H1 (cell line): ENCODE results near the gene AMN1. TPM values are rescaled to one million over a fixed set of nuclear protein-coding genes. Genes with fewer than 3 reads are reported as not detected.

Experiments used
- CTCF ChIA-PET: fragments of 300-600 bp; sonication (Branson Sonifier 250); formaldehyde crosslinking; loops from one replicate; lab custom pipeline; 2021; ENCODE audit not compliant: partially characterized antibody; lab: Charles Lee
- POLR2A ChIA-PET: fragments of 300-600 bp; sonication (Branson Sonifier 250); formaldehyde crosslinking; loops from one replicate; lab custom pipeline; 2021; ENCODE audit warnings: inconsistent platforms; ENCODE audit not compliant: partially characterized antibody; lab: Charles Lee
- DNase-seq, 2 experiments: peaks; one replicate each; pipeline versions ENCODE4 v3.0.0 to v3.0.0-alpha.2; 2010 to 2022; ENCODE audit warnings: low spot score in 2 of 2, low read depth in 1 of 2, mixed read lengths in 1 of 2
- FAIRE-seq: peaks from 2 replicates; lab custom pipeline; 2011; peaks lifted over from hg19 to GRCh38; lab: Jason Lieb, UNC
- H2AFZ ChIP-seq: 2 replicates; pipeline ENCODE4 v1.8.1; 2012; ENCODE audit warnings: low read length, inconsistent platforms
- H2AK5ac ChIP-seq: 2 replicates; pipeline ENCODE4 v1.6.1; 2013; ENCODE audit warnings: low read depth, low read length
- H2BK120ac ChIP-seq: replicated peaks from 2 replicates; pipeline ENCODE3; 2013; ENCODE audit warnings: low read depth, low read length, inconsistent platforms
- H2BK12ac ChIP-seq: 2 replicates; pipeline ENCODE4 v1.6.1; 2013; ENCODE audit warnings: low read depth, low read length
- H2BK15ac ChIP-seq: 2 replicates; pipeline ENCODE4 v1.6.1; 2013; ENCODE audit warnings: low read length
- H2BK20ac ChIP-seq: 2 replicates; pipeline ENCODE4 v1.6.1; 2013; ENCODE audit warnings: low read length
- H2BK5ac ChIP-seq: 2 replicates; pipeline ENCODE4 v1.6.1; 2013; ENCODE audit warnings: low read depth, low read length
- H3K14ac ChIP-seq: 2 replicates; pipeline ENCODE4 v1.6.1; 2013; ENCODE audit warnings: inconsistent platforms; ENCODE audit not compliant: insufficient read length
- H3K18ac ChIP-seq: 2 replicates; pipeline ENCODE4 v1.6.1; 2013; ENCODE audit warnings: low read length; ENCODE audit errors: extremely low read depth
- H3K23ac ChIP-seq: 2 replicates; pipeline ENCODE4 v1.6.1; 2013; ENCODE audit warnings: inconsistent platforms; ENCODE audit not compliant: insufficient read length
- H3K23me2 ChIP-seq: 2 replicates; pipeline ENCODE4 v1.6.1; 2013; ENCODE audit warnings: low read depth, low read length
- H3K27ac ChIP-seq: 2 replicates; pipeline ENCODE4 v1.6.1; 2011; ENCODE audit warnings: low read depth, low read length, inconsistent platforms
- H3K27me3 ChIP-seq, 4 experiments: replicated peaks in 1 of 4; 1 replicate in 1 of 4; 2 replicates in 3 of 4; pipeline versions ENCODE4 v1.6.1 to v1.8.1; 2011 to 2013; ENCODE audit warnings: low read length in 3 of 4, mild to moderate bottlenecking in 3 of 4, inconsistent platforms in 2 of 4, mixed read lengths in 2 of 4, moderate library complexity in 1 of 4; ENCODE audit not compliant: control insufficient read depth in 3 of 4, insufficient read depth in 3 of 4; ENCODE audit errors: extremely low read depth in 1 of 4
- H3K36me3 ChIP-seq, 4 experiments: 2 replicates each; pipeline versions ENCODE4 v1.6.1 to v1.8.1; 2011 to 2013; ENCODE audit warnings: mild to moderate bottlenecking in 4 of 4, low read length in 3 of 4, moderate library complexity in 2 of 4, control low read depth in 1 of 4, inconsistent platforms in 1 of 4; ENCODE audit not compliant: insufficient read depth in 4 of 4, control insufficient read depth in 2 of 4
- H3K4ac ChIP-seq: replicated peaks from 2 replicates; pipeline ENCODE3; 2013; ENCODE audit warnings: low read length, low read depth, mixed read lengths, inconsistent platforms; ENCODE audit not compliant: insufficient read length
- H3K4me1 ChIP-seq, 4 experiments: replicated peaks in 1 of 4; 1 replicate in 1 of 4; 2 replicates in 3 of 4; pipeline versions ENCODE4 v1.6.1 to v1.8.1; 2011 to 2013; ENCODE audit warnings: low read length in 3 of 4, inconsistent platforms in 2 of 4, mixed read lengths in 1 of 4; ENCODE audit not compliant: insufficient read depth in 4 of 4, control insufficient read depth in 3 of 4
- H3K4me2 ChIP-seq, 2 experiments: 2 replicates each; pipeline versions ENCODE4 v1.6.1 to v1.8.1; 2011 to 2013; ENCODE audit warnings: low read depth in 2 of 2, low read length in 2 of 2, control low read depth in 1 of 2, inconsistent platforms in 1 of 2, mild to moderate bottlenecking in 1 of 2; ENCODE audit not compliant: insufficient read depth in 1 of 2
- H3K4me3 ChIP-seq, 4 experiments: fragments of 200-600, 300-600 bp in 1 of 4; sonication (generic), shearing (Covaris generic), sonication (Bioruptor Twin) in 1 of 4; 2 replicates each; pipeline versions ENCODE4 v1.5.1 to v1.8.1; 2011 to 2016; ENCODE audit warnings: low read length in 4 of 4, low read depth in 3 of 4, control low read depth in 2 of 4, inconsistent platforms in 2 of 4, mild to moderate bottlenecking in 2 of 4, mixed read lengths in 1 of 4, moderate library complexity in 1 of 4; ENCODE audit not compliant: insufficient read depth in 2 of 4; ENCODE audit errors: extremely low read depth in 1 of 4
- H3K56ac ChIP-seq: replicated peaks from 2 replicates; pipeline ENCODE3; 2013; ENCODE audit warnings: low read depth, mild to moderate bottlenecking, mixed read lengths, low read length, inconsistent platforms; ENCODE audit not compliant: insufficient read length
- H3K79me1 ChIP-seq: 2 replicates; pipeline ENCODE4 v1.6.1; 2013; ENCODE audit warnings: low read depth, low read length, control low read depth
- H3K79me2 ChIP-seq, 2 experiments: 2 replicates each; pipeline versions ENCODE4 v1.6.1 to v1.8.1; 2012 to 2013; ENCODE audit warnings: low read length in 2 of 2, mild to moderate bottlenecking in 2 of 2, inconsistent platforms in 1 of 2; ENCODE audit not compliant: insufficient read depth in 2 of 2, control insufficient read depth in 1 of 2
- H3K9ac ChIP-seq, 4 experiments: replicated peaks in 1 of 4; 1 replicate in 1 of 4; 2 replicates in 3 of 4; pipeline versions ENCODE4 v1.6.1 to v1.8.1; 2011 to 2013; ENCODE audit warnings: low read depth in 3 of 4, low read length in 3 of 4, control low read depth in 2 of 4, mild to moderate bottlenecking in 2 of 4, moderate library complexity in 2 of 4, inconsistent platforms in 1 of 4; ENCODE audit errors: extremely low read depth in 1 of 4
- H3K9me3 ChIP-seq, 2 experiments: 2 replicates each; pipeline versions ENCODE4 v1.6.1 to v1.8.1; 2012 to 2013; ENCODE audit warnings: mild to moderate bottlenecking in 2 of 2, moderate library complexity in 2 of 2, control low read depth in 1 of 2, inconsistent platforms in 1 of 2, low read depth in 1 of 2, low read length in 1 of 2, mixed read lengths in 1 of 2; ENCODE audit not compliant: insufficient read depth in 2 of 2
- H4K20me1 ChIP-seq, 2 experiments: replicated peaks in 1 of 2; 2 replicates each; pipeline versions ENCODE3 to v1.8.1; 2011 to 2013; ENCODE audit warnings: inconsistent platforms in 2 of 2, low read length in 2 of 2, mild to moderate bottlenecking in 1 of 2; ENCODE audit not compliant: insufficient read depth in 2 of 2, control insufficient read depth in 1 of 2
- H4K5ac ChIP-seq: 2 replicates; pipeline ENCODE4 v1.6.1; 2013; ENCODE audit warnings: low read length, low read depth, mixed read lengths, inconsistent platforms; ENCODE audit not compliant: insufficient read length
- H4K8ac ChIP-seq: 2 replicates; pipeline ENCODE4 v1.8.0; 2013; ENCODE audit warnings: mild to moderate bottlenecking, moderate library complexity, low read length, inconsistent platforms; ENCODE audit not compliant: insufficient read depth; ENCODE audit errors: extremely low read depth
- H4K91ac ChIP-seq: replicated peaks from 2 replicates; pipeline ENCODE3; 2013; ENCODE audit warnings: low read length, mixed read lengths, inconsistent platforms; ENCODE audit not compliant: insufficient read length
- CBX8 ChIP-seq: fragments of 300-800, 300-1000 bp; sonication (generic); IDR thresholded peaks from 2 replicates; pipeline ENCODE4 v1.7.1; 2016; ENCODE audit warnings: low read depth, low read length, borderline replicate concordance
- CHD1 ChIP-seq: IDR thresholded peaks from 2 replicates; pipeline ENCODE4 v1.6.1; 2012; ENCODE audit warnings: low read depth, low read length, improper control_type of control experiment
- EZH2 ChIP-seq: fragments of 200-600 bp; sonication (generic); IDR thresholded peaks from 2 replicates; pipeline ENCODE4 v1.7.1; 2012; ENCODE audit warnings: low read depth, mild to moderate bottlenecking, moderate library complexity, low read length, inconsistent platforms; ENCODE audit not compliant: severe bottlenecking
- HDAC2 ChIP-seq, 2 experiments: fragments of 300-600 bp in 1 of 2; sonication (generic) in 1 of 2; IDR thresholded peaks; 2 replicates each; pipeline ENCODE4 v1.6.1; 2011 to 2012; ENCODE audit warnings: low read depth in 2 of 2, low read length in 2 of 2, mild to moderate bottlenecking in 2 of 2, moderate library complexity in 2 of 2, borderline replicate concordance in 1 of 2, inconsistent platforms in 1 of 2
- HDAC6 ChIP-seq: IDR thresholded peaks from one replicate; pipeline ENCODE4 v1.7.1; 2012; ENCODE audit warnings: low read depth, mild to moderate bottlenecking, inconsistent platforms, low read length, moderate library complexity
- JUND ChIP-seq: IDR thresholded peaks from 2 replicates; pipeline ENCODE4 v1.6.1; 2011; ENCODE audit warnings: mild to moderate bottlenecking, improper control_type of control experiment, low read length
- POLR2A ChIP-seq, 2 experiments: IDR thresholded peaks; 1 replicate in 1 of 2; 2 replicates in 1 of 2; pipeline ENCODE4 v1.6.1; 2011; ENCODE audit warnings: low read depth in 2 of 2, low read length in 2 of 2, mild to moderate bottlenecking in 2 of 2; ENCODE audit errors: control extremely low read depth in 1 of 2
- SUZ12 ChIP-seq: fragments of 200-600 bp; sonication (generic); IDR thresholded peaks from 2 replicates; pipeline ENCODE4 v1.6.1; 2012; ENCODE audit warnings: mild to moderate bottlenecking, inconsistent platforms, low read length, moderate library complexity, mixed read lengths
- WGBS, 2 experiments: shearing (Covaris generic) in 1 of 2; methylation state at CpG; one replicate each; pipeline versions ENCODE4 v1.1.6 to v1.1.7; 2013 to 2015; ENCODE audit warnings: low lambda C conversion rate in 2 of 2, mixed read lengths in 2 of 2, inconsistent platforms in 1 of 2, low coverage in 1 of 2, missing lambda C conversion rate in 1 of 2; ENCODE audit not compliant: insufficient replicate concordance in 2 of 2, insufficient coverage in 1 of 2, insufficient read length in 1 of 2; ENCODE audit errors: extremely low coverage in 1 of 2, missing lambda C conversion rate in 1 of 2; 5-methylcytosine and 5-hydroxymethylcytosine counted together
- polyA plus RNA-seq, 7 experiments: library from polyadenylated mRNA; depleted of rRNA in 3 of 7; stranded (reverse) in 5 of 7; unstranded in 2 of 7; fragments of >200 nt in 5 of 7; fragments of 200-250 nt in 2 of 7; gene quantifications; 1 replicate in 5 of 7; 2 replicates in 1 of 7; 4 replicates in 1 of 7; pipeline versions ENCODE4 v1.2.1 to v1.2.3, GENCODE V29; 2011 to 2013; ENCODE audit warnings: missing spikeins in 2 of 7, mixed read lengths in 2 of 7
- total RNA-seq: library from RNA; stranded (reverse); fragmentation: NEBNext Ultra II Directional; extraction: Animal tissue kit (Norgen Biotek cat#: 25700); gene quantifications from 2 replicates; pipeline ENCODE4 v1.2.1, GENCODE V29; 2021

The AMN1 gene
- total and polyA plus RNA-seq, 2 of the 8 experiments (the other 6 are each of a cell fraction or from before 2014, with no cell fraction given), result 7.5 to 13.8 TPM

GRCh38 chr12:31756977-31757420 is 28.2 kb upstream of the AMN1 start:
- Histone ChIP-seq H4K20me1 (no peaks in the 10 kb centered on the region), H2AFZ (0 out of 2 replicates have a peak overlapping the region, but pooled peaks have one; percentile 59), H3K9me3 (no peaks in the 10 kb centered on the region), H2BK120ac (peak overlapping the region; percentile 64), H2AK5ac (no peak overlapping the region), H2BK20ac (no peak overlapping the region), H2BK12ac (no peak overlapping the region), H4K8ac (no peak overlapping the region), H3K36me3 (no peaks in the 10 kb centered on the region), H2BK5ac (no peak overlapping the region), H3K4ac (peak overlapping the region; percentile 69), H3K56ac (no peak overlapping the region), H3K14ac (no peak overlapping the region), H4K91ac (peak overlapping the region; percentile 74), H3K23me2 (peaks cover 1% of the 10 kb centered on the region; the same call in 1 of the 2 replicates), H3K27ac (no peak overlapping the region), H3K4me3 (no peak overlapping the region), H3K79me1 (no peaks in the 10 kb centered on the region), H3K9ac (no peak overlapping the region), H4K5ac (no peak overlapping the region), H3K27me3 (no peaks in the 10 kb centered on the region), H2BK15ac (no peak overlapping the region), H3K79me2 (no peaks in the 10 kb centered on the region), H3K4me2 (no peak overlapping the region), H3K4me1 (peaks cover 0 to 2% (median 0%) of the 10 kb centered on the region in 4 experiments; a peak in 2 of 7 replicates), H3K23ac (no peak overlapping the region), H3K18ac (no peak overlapping the region)
- WGBS, 2 experiments, result 100% methylated on average over 1 of the region's 1 CpG; no CpG with 5 or more reads in 1 of the 2 experiments
- DNase-seq (no peak), FAIRE-seq (no peak)
- TF ChIP-seq POLR2A (IDR thresholded peaks at IDR 0.05; ENCODE audit: control extremely low read depth in 1 of 2, low read depth in 2 of 2, low read length in 2 of 2), result no peak
- TF ChIP-seq HDAC6, result no peak
- no peak for TF ChIP-seq EZH2
- TF ChIP-seq SUZ12, result no peak
- no peak for TF ChIP-seq CBX8
- TF ChIP-seq JUND, result no peak
- TF ChIP-seq HDAC2 (IDR thresholded peaks at IDR 0.05; ENCODE audit: borderline replicate concordance in 1 of 2, low read depth in 2 of 2, low read length in 2 of 2), result no peak
- TF ChIP-seq CHD1, result no peak
- CTCF ChIA-PET, result interaction anchor here (0.6 to 1.0 kb wide), 2 partner anchors 24 to 442 kb away, joined by 3 to 5 read pairs; no protein-coding TSS in a partner anchor
- POLR2A ChIA-PET, result no interaction called here
